Stromal cell of bone marrow (primary cell): ENCODE data around the gene DYNC2LI1.
A peak's percentile ranks its signal among the peaks of the same experiment; 100 is the strongest.
"Not testable (repeated sequence)": the region's sequence is repeated elsewhere in the genome, so short reads cannot be mapped to it uniquely, and the experiment has no call there.

ENCODE experiments used
- DNase-seq: peaks from one replicate; pipeline ENCODE4 v3.0.0-alpha.2; 2012; ENCODE audit warnings: low read depth

The DYNC2LI1 gene

DNA sequence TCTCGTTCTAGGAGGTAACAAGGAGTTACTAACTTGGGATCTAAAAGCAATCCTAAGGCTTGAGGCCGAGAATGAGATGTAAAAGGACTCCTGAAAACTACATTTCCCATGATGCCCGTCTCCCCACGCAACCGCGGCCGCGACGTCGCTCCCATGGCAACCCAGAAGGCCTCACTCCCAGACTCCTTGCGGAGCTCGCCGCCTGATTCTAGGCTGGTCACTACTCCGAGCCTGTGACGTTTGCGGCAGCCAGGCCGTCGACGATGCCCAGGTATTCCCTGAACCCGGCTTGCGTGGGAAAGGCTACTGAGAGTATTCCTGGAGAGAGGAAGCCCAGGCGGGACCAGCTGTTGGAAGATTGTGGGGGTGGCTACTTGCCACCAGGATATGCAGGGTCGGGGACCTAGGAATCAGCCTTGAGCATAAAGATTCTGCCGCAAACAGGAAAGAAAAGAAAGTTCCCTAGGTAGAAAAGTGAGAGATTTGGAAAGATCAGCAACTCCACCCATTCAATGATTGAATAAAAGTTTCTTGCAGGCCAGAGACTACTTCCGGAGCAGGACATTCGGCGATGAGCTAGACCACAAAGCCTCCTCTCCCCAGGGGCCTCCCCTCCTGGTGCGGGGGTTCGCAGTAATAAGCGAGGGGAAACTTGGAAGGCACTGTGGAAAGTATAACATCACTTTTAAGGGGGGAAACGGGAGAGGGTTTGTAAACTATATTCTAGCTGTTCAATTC lies at the start of gene DYNC2LI1:
Gene DYNC2LI1 (plus strand): TSS at position 164 of the 738 bp plus-strand sequence. CDS start 100 bp downstream, at position 264.
- peak; percentile 88 for DNase-seq

DNA sequence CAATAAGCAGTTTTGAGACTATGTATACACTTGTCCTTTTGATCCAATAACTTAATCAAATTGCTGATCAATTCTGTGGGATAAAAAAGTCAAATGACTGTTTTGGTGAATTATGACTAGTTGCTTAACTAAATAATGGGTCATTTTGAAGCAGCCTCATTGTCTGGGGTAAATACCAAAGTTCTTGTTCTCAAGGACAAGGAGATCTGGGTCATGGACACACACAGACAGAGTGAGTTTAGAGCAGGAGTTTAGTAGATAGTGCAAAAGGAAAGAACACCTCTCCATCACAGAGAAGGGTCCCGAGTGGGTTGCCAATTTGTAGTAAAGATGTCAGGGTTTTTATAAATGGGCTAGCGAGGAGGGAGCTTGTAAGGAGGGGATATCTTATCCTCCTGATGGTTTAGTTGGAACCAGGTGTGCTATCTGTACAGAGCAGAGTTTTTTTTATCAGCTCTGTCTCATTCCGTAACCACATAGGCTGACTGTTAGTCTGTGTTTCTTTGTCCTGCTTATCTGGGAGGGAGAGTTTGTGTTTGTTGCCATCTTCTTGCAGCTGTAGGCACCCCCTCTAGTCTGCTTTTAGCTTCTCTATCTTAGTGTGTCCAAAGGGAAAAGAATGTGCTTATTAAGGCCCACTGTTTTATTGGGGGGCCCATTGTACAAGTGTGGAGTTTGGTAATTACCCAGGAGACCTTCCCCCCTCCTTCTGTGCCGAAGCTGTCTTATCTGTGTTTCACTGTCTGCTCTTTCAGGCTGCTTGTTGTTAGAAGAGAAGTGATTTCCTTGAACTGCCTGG lies 48.9 kb upstream of the DYNC2LI1 start:
- no peak for DNase-seq

DNA sequence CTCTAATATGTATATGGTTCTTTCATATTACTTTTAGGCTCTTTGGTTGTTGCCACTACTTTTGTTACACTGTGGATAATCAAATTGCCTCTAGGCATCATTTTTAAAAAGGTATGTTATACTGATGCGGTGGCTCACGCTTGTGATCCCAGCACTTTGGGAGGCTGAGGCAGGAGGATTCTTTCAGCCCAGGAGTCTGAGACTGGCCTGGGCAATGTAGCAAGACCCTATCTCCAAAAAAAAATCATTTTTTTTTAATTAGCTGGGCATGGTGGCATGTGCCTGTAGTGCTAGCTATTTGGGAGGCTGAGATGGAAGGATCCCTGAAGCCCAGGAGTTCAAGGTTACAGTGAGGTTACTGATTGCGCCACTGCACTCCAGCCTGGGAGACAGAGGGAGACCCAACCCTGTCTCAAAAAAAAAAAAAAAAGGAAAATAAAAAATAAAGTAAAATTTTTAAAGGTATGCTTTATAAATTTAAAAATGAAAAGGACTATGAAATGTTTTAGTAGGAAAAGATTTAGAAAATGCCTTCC lies 48.1 kb upstream of the DYNC2LI1 start:
- DNase-seq: no peak

DNA sequence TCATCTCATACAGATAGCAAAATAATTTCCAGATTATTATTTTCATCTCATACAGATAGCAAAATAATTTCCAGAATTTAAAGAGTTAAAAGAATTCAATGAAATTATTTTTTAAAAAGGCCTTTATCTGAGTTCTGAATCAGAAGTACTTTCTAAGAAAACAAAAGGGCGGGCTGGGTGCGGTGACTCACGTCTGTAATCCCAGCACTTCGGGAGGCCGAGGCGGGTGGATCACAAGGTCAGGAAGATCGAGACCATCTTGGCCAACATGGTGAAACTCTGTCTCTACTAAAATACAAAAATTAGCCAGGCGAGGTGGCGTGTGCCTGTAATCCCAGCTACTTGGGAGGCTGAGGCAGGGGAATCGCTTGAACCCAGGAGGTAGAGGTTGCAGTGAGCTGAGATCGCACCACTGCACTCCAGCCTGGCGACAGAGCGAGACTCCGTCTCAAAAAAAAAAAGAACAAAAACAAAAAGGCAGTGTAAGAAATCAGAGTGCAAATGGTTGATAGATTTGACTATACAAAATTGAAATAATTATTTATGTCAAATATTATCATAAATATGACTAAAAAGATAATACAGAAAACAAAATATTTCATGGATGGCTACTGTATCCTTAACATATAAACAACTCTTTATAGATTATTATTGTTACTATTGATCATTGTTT lies 46.7 kb upstream of the DYNC2LI1 start:
- DNase-seq: not testable (repeated sequence)

DNA sequence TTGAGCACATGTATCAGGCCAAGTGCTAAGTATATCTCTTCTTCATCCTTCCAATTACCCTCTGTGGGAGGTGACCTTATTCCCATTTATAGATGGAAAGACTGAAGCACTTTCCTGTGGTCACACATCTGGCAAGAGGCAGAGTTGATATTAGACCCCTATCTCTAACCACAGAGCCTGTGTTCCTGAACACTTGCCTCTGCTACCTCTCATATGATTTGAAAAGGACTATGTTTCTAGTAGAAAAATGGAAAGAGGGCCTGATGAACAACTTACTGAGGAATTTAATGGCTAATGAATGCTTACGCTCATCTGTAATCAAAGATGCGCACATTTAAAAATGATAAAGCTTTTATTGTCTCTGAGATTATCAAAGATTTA lies 46.2 kb upstream of the DYNC2LI1 start:
- no peak for DNase-seq

DNA sequence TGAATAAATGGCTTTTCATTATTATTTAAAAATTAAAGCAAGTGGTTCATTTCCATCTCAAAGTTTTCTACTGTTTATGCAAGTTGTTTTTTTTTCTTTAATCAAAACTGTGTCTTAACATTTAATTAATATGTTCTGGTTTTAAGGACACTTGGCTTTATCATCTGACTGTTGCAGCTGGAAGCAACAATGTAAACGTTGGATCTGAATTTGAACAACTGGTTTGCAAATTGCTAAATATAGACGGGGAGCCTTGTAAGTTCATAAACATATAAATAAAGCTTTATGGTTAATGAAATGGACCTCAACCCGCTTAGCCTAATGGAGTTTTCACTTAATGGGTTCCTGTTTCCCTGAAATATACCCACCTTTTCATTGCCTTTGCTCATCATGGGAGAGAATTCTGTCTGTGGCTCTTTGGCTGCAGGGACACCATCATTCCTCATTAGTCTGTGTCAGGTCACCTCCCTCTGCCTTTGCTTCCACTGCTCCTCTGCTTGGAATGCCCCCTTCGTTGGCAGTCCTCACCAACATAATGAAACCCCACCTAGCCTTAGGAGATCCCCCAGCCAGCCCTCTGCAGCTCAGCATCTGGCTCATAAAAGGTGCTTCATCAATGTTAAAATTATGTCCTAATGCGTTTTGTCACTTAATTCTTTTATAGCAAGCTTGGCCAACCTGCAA lies 44.2 kb upstream of the DYNC2LI1 start:
- no peak for DNase-seq

DNA sequence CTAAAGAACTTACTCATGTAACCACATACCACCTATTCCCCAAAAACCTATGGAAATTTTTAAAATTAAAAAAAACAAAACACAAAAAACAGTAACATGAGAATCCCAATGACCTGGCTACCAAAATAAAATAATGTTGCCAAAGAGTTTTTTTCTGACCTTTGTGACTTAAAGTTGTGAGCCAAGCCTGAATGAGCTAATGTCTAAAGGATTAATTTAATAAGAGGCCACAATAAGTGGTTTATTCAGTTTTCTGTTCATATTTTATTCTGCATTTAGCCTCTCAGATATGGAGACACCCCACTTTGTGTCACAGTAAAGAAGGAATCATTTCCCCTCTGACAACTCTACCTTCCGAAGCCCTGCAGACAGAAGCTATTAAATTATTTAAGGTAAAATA lies 42.6 kb upstream of the DYNC2LI1 start:
- no peak for DNase-seq

DNA sequence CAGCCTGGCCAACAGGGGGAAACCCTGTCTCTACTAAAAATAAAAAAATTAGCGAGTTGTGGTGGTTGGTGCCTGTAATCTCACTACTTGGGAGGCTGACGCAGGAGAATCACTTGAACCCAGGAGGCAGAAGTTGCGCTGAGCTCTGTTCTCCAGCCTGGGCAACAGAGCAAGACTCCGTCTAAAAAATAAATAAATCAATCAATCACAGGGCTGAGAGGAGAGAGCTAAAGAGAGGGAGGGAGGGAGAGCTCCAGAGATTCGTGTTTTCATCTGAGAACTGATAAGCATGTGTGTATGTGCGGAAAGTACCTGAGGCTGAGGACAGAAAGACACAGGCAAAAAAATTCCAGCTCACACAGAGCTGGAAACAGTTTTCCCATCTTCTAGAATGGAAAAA lies 37.2 kb upstream of the DYNC2LI1 start:
- no peak for DNase-seq

GRCh38 chr2:43737097-43737854 lies 36.6 kb upstream of the DYNC2LI1 start:
- peak; percentile 72 for DNase-seq

DNA sequence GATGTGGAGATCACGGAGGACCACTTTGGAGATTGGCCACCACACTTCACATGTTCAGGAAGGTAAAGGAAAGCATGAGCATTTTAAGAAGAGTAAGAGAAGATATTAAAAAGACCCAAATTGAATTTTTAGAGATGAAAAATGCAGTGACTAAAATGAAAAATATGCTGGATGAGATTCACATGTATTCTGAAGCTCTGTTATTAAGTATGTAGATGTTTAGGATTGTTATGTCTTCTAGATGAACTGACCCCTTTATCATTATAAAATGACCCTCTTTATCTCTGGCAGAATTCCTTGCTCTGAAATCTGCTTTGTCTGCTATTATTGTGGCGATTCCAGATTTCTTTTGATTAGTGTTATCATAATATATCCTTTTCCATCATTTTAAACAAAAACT lies 36.0 kb upstream of the DYNC2LI1 start:
- DNase-seq: no peak

- no peak for DNase-seq
These were observed 35.6 kb upstream of the DYNC2LI1 start for GRCh38 chr2:43738257-43738656.

GRCh38 chr2:43743706-43744105 lies 30.1 kb upstream of the DYNC2LI1 start:
- DNase-seq: no peak

GRCh38 chr2:43745457-43745856 lies 28.4 kb upstream of the DYNC2LI1 start:
- peak; percentile 33 for DNase-seq

DNA sequence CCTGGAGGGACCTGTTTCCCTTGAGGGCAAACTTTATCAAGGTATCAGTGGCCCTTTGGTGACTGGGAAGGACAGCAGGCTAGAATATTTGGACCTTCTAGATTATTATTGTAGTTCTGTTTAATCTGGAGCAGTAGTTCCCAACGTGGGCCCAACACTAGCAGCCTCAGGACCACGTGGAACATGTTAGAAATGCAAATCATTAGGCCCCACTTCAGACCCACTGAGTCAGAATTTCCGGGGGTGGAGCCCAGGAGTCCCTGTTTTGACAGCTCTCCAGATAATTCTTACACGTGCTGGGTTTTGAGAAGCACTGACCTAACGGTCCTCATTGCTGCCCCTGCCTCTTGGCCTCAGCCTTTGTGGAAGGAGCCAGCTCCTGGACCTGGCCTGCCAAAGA lies 25.5 kb upstream of the DYNC2LI1 start:
- no peak for DNase-seq

GRCh38 chr2:43749583-43749982 lies 24.3 kb upstream of the DYNC2LI1 start:
- no peak for DNase-seq

DNA sequence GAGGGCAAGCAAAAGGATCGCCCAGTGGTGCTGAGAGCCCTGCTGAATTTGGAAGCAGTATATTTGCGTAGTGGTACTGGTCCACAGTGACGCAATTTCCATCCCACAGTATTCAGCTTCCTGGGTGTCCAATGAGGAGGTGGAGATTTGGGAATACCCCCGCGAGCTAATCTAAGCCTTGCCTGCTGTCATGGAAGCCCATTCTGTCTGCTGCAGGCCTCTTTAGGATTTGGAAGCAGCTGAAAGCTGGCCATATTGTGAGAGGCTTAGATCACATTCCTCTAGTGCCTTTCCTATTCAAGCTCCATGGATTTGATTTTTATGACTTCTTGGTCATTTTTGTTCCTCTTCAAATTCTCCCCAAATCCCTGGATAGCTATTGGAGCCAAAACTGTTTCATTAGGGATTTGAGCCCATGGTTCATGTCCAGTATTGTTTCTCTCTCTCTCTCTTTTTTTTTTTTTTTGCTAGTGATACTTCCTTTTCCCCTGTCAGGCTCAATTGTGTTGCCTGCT lies 22.3 kb upstream of the DYNC2LI1 start:
- no peak for DNase-seq

- DNase-seq: no peak
These were observed 21.5 kb upstream of the DYNC2LI1 start for GRCh38 chr2:43752302-43752701.

DNA sequence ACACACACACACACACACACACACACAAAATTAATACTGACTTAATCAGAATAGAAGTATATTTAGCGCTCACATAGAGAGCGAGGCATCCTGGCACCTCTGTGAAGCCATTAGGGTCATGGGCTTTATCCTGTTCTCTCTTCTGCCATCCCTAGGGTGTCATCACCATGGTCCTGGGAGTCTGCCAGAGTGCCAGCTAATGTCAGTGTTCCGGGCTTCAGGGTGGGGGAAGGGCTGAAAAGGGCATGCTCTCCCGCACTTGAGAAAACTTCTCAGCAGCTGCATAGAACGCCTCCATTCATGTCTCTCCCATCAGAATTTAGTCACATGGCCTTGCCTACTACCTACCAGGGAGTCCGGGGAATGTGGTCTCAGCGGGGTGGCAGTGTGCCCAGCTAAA lies 19.7 kb upstream of the DYNC2LI1 start:
- no peak for DNase-seq

- DNase-seq: peak; percentile 60
These were observed 15.1 kb upstream of the DYNC2LI1 start for GRCh38 chr2:43758739-43759138.

DNA sequence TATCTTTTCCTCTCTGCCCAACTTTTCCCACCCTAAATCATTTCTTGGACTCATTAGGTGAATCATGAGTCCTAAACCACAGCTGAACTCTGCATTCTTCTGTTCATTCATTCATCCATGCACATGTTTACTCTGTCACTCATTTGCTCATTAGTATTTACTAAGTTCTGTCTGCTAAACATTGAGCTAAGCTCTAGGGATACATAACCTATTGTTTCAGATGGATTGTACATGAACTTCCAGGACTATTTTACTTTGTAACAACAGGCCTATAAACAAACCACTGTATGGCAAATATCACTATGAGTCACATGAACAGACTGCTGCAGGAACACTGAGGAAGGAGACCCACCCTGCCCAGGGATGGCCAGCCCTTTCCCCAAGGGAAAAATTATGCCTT lies 14.6 kb upstream of the DYNC2LI1 start:
- DNase-seq: peak; percentile 74

GRCh38 chr2:43762286-43762685 lies 11.6 kb upstream of the DYNC2LI1 start:
- DNase-seq: no peak
